Epithelial cell of esophagus (primary cell): Measurements from ENCODE around the gene SIGLEC11.

Experiments
- DNase-seq: peaks from one replicate; pipeline ENCODE4 v3.0.0; 2010; ENCODE audit warnings: low read depth
- H3K4me3 ChIP-seq: 2 replicates; pipeline ENCODE4 v1.5.1; 2011; ENCODE audit warnings: mild to moderate bottlenecking, low read length, control low read depth
- TF ChIP-seq, protein P1 (sequence below): IDR thresholded peaks from 2 replicates; pipeline ENCODE4 v1.5.1; 2011; ENCODE audit warnings: low read depth, mild to moderate bottlenecking, low read length, control low read depth, inconsistent platforms; ENCODE audit not compliant: insufficient read depth; ENCODE audit errors: missing control alignments

Gene SIGLEC11

DNA sequence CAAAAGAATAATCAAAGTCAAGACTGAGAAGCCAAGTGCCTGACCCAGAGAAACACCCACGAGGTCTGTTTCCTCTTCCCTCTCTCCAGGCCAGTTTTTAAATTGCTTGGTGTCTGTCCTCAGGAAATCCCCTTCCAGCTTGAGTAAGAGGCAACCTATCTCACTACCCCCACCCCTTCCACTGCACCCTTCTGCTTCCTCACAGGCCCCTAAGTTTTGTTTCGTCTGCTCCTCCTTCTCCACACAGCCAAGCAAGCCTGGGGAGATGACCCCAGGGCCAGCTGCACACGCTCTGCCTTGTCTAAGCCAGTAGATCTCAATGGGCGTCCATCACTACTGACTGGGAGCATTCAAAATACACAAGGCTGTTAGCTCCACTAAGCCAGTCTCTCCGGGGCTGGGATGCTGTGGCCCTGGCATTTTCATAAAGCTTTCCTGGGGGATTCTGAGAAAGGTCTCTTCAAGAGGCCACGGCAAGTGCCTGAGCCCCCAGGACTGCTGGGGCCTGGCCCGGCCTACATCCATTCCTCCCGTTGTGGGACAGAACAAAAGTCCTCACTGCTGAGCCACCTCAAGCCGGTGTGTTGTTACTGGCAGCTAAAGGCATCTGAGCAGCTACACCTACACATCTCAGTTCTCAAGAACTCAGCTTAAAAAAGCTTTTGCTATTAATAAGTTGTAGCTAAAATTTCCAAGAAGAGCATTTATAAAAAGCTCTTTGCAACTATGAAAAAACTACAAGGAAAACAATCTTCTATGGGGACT, 49.4 kb downstream of the SIGLEC11 start:
- TF ChIP-seq, protein P1, sequence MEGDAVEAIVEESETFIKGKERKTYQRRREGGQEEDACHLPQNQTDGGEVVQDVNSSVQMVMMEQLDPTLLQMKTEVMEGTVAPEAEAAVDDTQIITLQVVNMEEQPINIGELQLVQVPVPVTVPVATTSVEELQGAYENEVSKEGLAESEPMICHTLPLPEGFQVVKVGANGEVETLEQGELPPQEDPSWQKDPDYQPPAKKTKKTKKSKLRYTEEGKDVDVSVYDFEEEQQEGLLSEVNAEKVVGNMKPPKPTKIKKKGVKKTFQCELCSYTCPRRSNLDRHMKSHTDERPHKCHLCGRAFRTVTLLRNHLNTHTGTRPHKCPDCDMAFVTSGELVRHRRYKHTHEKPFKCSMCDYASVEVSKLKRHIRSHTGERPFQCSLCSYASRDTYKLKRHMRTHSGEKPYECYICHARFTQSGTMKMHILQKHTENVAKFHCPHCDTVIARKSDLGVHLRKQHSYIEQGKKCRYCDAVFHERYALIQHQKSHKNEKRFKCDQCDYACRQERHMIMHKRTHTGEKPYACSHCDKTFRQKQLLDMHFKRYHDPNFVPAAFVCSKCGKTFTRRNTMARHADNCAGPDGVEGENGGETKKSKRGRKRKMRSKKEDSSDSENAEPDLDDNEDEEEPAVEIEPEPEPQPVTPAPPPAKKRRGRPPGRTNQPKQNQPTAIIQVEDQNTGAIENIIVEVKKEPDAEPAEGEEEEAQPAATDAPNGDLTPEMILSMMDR: no peak
- DNase-seq: no peak
- no peak overlapping the region for H3K4me3 ChIP-seq

DNA sequence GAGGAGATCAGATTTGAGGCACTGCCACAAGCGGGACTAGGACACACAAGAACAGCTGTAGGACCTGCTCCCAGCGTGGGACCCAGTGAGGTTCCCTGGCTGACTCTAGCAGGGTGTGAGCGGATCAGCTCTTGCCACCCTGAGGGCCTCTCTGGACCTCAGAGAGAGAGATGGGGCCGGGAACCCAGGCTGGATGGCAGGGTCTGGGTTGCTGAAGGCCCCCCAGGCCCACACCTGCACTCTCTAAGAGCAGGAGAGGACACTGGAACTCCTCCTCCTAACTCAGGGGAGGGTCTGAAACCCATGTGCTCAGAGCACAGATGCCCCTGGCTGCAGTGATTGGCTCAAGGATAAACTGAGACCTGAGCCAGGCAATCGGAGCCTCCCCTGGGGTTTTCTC, 50.8 kb downstream of the SIGLEC11 start:
- no peak for DNase-seq
- no peak overlapping the region for H3K4me3 ChIP-seq
- TF ChIP-seq, protein P1: no peak

GRCh38 chr19:49908480-49909420, 52.2 kb downstream of the SIGLEC11 start:
- no peak overlapping the region for H3K4me3 ChIP-seq
- TF ChIP-seq, protein P1: no peak
- no peak for DNase-seq

DNA sequence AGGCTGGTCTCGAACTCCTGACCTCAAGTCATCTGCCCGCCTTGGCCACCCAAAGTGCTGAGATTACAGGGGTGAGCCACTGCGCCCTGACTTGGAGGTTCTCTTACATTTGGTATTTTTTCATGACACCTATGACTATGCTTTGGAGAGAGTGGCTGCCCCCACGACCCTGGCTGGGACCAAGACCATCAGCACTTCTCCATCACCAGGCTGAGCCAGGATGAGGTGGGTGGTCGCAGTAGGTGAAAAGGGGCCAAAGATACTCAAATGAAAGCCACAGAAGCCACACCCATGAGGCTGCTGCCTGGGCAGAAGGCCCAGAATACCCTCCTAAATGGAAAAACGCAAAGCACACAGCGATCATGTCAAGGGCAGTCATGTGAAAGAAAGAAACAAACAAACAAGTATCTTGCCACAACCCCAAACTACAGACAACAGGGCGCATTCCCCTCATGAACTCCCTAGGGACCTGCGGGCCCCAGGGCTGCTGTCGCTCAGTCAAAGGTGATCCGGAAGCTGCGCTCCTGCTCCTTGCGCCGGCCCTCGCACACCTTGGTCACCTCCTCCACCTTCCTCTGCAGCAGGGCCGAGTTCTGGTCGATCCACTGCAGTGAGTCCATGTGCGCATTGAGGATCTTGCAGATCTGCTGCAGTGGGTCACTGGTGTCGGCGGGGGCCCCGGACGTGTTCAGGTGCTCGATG, 53.1 kb downstream of the SIGLEC11 start:
- no peak overlapping the region for H3K4me3 ChIP-seq
- TF ChIP-seq, protein P1: no peak
- DNase-seq: no peak

- H3K4me3 ChIP-seq: no peak overlapping the region
- no peak for DNase-seq
- TF ChIP-seq, protein P1: no peak
These were observed 54.0 kb downstream of the SIGLEC11 start for GRCh38 chr19:49906879-49907564.

DNA sequence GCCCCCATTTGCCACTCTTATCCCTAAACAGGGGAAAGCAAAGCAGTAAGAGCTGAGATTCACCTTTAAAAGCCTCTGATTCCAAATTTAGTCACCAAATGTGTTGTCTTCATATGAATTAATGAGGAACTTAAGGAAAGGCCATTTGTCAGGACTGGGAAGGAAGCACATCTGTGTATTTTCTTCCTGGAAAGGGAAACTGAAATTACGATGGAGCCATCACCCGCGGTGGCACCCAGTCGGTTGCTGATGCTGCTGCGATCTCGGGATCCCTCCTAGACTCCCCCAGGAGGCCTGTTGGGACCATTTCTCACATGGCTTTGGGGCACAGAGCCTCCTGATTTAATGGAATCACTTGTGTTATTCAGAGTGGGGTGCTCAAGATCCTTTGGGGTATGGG, 56.8 kb downstream of the SIGLEC11 start:
- DNase-seq: no peak
- H3K4me3 ChIP-seq: no peak overlapping the region
- TF ChIP-seq, protein P1: no peak
